Tongue (tissue), 2 donors: Measurements from ENCODE around the gene PTMA. TPM values are rescaled to one million over a fixed set of nuclear protein-coding genes. Genes with fewer than 3 reads are reported as not detected.
A peak's percentile ranks its signal among the peaks of the same experiment; 100 is the strongest.
"Not testable (repeated sequence)": the region's sequence is repeated elsewhere in the genome, so short reads cannot be mapped to it uniquely, and the experiment has no call there.

ENCODE experiments used
- DNase-seq: peaks from one replicate; pipeline ENCODE4 v3.0.0-alpha.2; 2015
- total RNA-seq: library from RNA; depleted of rRNA; stranded (reverse); fragments of >200 nt; gene quantifications from one replicate; pipeline ENCODE4 v1.2.3, GENCODE V29; 2014

PTMA gene
- total RNA-seq: 543 TPM

- DNase-seq: peak; percentile 100
These were observed at the start of gene PTMA for GRCh38 chr2:231707927-231708772. Gene PTMA (plus strand): TSS chr2:231708525. CDS start chr2:231708707, 182 bp downstream.

GRCh38 chr2:231660073-231660472 is 48.3 kb upstream of the PTMA start:
- not testable (repeated sequence) for DNase-seq

GRCh38 chr2:231660860-231661259 is 47.5 kb upstream of the PTMA start:
- no peak for DNase-seq

GRCh38 chr2:231661422-231662027 is 46.8 kb upstream of the PTMA start:
- DNase-seq: no peak

- DNase-seq: peak; percentile 99
These were observed 46.1 kb upstream of the PTMA start for GRCh38 chr2:231662028-231662810.

GRCh38 chr2:231662811-231663457 is 45.4 kb upstream of the PTMA start:
- DNase-seq: no peak

GRCh38 chr2:231663458-231664212 is 44.7 kb upstream of the PTMA start:
- DNase-seq: no peak

- no peak for DNase-seq
These were observed 43.6 kb upstream of the PTMA start for GRCh38 chr2:231664727-231665126.

- DNase-seq: no peak
These were observed 42.8 kb upstream of the PTMA start for GRCh38 chr2:231665245-231666170.

- peak; percentile 97 for DNase-seq
These were observed 41.9 kb upstream of the PTMA start for GRCh38 chr2:231666171-231667095.

- no peak for DNase-seq
These were observed 41.3 kb upstream of the PTMA start for GRCh38 chr2:231667096-231667427.

GRCh38 chr2:231667496-231667895 is 40.8 kb upstream of the PTMA start:
- no peak for DNase-seq

GRCh38 chr2:231668981-231669380 is 39.3 kb upstream of the PTMA start:
- DNase-seq: no peak

- DNase-seq: no peak
These were observed 36.9 kb upstream of the PTMA start for GRCh38 chr2:231671270-231672050.

GRCh38 chr2:231672617-231673347 is 35.5 kb upstream of the PTMA start:
- DNase-seq: peak; percentile 71

- no peak for DNase-seq
These were observed 35.0 kb upstream of the PTMA start for GRCh38 chr2:231673348-231673770.

- peak; percentile 83 for DNase-seq
These were observed 33.6 kb upstream of the PTMA start for GRCh38 chr2:231674587-231675338.
